GM13976 (cell line): ENCODE data around the gene VIP.

Source experiments
- DNase-seq: peaks from one replicate; pipeline ENCODE4 v3.0.0; 2012; ENCODE audit warnings: low spot score
- CTCF ChIP-seq: IDR thresholded peaks from 2 replicates; pipeline ENCODE4 v1.5.1; 2012; ENCODE audit warnings: borderline replicate concordance, mild to moderate bottlenecking; ENCODE audit not compliant: insufficient read depth; ENCODE audit errors: extremely low read depth, missing control alignments, control extremely low read depth
- in situ Hi-C: fragments of 300-500 bp; cut with MboI; formaldehyde crosslinking; loops from one replicate; pipeline ENCODE4 v1.12.0; 2022; ENCODE audit warnings: low sequenced_read_pairs, mixed read lengths, inconsistent platforms; ENCODE audit not compliant: unreplicated experiment

VIP gene

DNA sequence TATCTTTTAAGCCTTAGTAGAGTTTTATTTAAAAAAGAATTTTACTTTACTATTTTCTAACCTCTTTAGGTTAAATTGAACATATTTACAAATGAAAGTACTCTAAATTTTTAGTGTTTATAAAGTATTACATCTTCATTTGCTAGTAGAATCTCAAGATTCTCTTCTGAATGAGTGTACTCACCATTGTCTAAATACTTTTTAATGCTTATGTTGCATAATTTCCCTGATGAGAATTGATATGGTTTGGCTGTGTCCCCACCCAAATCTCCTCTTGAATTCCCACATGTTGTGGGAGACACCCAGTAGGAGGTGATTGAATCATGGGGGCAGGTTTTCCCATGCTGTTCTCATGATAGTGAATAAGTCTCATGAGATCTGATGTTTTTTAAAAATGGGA, 53.6 kb downstream of the VIP start:
- in situ Hi-C loops = no loop called here
- DNase-seq = no peak
- no peak for TF ChIP-seq CTCF
